Measurements from ENCODE around the gene ABR.

GRCh38 chr17:1180958-1181752 lies 1.4 kb upstream of the ABR start:
- TF ChIP-seq EP300 (IDR thresholded peaks at IDR 0.05) = no peak
- TF ChIP-seq, protein P1, sequence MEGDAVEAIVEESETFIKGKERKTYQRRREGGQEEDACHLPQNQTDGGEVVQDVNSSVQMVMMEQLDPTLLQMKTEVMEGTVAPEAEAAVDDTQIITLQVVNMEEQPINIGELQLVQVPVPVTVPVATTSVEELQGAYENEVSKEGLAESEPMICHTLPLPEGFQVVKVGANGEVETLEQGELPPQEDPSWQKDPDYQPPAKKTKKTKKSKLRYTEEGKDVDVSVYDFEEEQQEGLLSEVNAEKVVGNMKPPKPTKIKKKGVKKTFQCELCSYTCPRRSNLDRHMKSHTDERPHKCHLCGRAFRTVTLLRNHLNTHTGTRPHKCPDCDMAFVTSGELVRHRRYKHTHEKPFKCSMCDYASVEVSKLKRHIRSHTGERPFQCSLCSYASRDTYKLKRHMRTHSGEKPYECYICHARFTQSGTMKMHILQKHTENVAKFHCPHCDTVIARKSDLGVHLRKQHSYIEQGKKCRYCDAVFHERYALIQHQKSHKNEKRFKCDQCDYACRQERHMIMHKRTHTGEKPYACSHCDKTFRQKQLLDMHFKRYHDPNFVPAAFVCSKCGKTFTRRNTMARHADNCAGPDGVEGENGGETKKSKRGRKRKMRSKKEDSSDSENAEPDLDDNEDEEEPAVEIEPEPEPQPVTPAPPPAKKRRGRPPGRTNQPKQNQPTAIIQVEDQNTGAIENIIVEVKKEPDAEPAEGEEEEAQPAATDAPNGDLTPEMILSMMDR (IDR thresholded peaks at IDR 0.05) = no peak
